Stimulated activated CD4-positive, alpha-beta T cell treated with anti-CD3 and anti-CD28 coated beads, Interleukin-4, amount 100 ng/mL, for 4 hours (primary cell): ENCODE data around the gene SPRY2.
"Not testable (repeated sequence)": the region's sequence is repeated elsewhere in the genome, so short reads cannot be mapped to it uniquely, and the experiment has no call there.

ENCODE experiments used
- DNase-seq, 2 experiments: peaks; one replicate each; pipeline ENCODE4 v3.0.0-alpha.2; 2020

The SPRY2 gene, protein sequence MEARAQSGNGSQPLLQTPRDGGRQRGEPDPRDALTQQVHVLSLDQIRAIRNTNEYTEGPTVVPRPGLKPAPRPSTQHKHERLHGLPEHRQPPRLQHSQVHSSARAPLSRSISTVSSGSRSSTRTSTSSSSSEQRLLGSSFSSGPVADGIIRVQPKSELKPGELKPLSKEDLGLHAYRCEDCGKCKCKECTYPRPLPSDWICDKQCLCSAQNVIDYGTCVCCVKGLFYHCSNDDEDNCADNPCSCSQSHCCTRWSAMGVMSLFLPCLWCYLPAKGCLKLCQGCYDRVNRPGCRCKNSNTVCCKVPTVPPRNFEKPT

DNA sequence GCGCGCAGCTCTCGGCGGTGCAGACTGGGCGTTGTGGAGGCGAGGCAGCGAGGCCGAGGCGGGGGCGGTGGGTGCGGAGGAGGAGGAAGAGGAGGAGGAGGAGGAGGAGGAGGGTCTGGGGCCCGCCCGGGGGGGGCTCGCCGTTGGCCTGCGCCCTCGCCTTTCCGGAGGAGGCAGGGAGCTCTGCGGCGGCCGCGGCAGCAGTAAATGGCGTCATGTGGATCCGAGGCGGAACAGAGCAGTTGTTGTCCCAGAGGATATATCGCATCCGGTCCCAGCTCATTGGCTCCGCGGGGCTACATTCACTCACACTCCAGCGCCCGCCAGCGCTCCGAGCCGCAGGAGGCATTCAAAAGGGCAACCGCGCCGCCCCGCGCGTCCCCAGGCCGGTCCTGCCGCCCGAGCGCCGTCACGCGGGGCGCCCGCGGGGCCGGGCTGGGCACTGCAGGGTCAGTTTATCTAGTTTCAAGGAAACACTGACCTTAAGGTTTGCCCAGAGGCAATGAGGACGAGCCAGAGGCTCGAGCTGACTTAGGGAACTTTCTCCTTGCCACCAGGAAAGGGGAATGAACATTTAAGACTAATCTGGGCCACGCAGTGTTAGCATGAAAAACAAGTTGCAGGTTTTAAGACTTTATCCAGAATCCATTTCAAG is at the start of gene SPRY2:
Gene SPRY2, minus strand, starts transcription at position 26 of the 655 bp plus-strand sequence. CDS start 3,421 bp downstream, outside the sequence.
- DNase-seq, result peak; percentile 16 to 25

DNA sequence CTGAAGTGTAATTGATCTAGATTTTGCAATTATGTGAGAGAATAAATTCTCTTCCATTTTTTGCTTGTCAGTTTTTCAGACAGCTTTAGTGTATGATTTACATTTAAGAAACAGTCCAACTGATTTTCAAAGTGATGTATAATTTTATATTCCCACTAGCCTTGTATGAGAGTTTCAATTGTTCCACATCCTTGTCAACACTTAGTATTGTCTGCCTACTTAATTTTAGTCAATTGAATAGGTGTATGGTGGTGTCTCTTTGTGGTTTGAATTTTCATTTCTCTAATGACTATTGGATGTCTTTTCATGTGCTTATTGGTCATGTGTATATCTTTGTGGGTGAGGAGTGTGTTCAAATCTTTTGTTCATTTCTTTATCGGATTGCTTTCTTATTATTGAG is 49.4 kb upstream of the SPRY2 start:
- DNase-seq, result no peak

DNA sequence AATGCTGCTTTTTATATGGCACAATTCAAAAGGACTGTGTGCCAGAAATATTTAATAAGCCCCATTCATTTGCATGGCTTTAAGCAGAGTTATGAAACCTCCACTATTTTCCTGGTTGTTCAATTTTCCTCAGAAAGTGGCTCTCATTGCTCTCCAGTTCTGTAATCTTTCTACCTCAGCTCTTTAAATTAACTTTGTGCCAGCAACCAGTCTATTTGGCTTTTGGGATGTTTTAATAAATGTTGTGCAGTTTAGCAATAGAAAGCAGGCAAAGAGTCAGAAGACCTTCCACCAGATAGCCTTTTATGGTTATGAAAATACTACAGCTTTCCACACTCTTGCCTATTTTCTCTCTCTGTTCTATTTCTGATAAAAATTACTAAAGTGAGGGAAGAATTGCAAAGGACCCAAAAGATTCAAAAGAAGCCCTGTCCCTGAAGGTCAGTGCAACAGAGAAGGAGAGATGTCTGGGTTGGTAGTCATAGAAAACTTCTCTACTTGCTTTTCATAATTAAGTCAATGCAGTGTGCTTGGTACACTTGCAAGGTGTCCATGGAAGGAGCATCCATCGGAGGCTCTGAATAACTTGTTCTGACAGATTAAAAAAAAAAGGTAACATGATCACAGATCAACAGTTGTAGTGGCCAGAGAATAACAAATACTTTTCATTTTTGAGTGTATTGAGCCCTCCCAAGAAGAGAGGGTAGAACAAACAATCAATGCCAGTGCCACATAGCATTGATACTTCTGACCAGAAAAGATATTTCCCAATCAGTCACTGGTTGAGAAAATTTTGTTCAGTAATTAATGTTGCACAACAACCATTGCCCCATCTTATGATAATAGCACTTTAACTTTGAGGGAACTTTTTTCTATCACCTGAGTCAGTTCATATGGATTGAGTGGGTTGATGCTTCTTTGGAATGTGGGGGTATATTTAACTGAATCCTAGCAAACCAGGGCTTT is 48.4 kb upstream of the SPRY2 start:
- no peak for DNase-seq

DNA sequence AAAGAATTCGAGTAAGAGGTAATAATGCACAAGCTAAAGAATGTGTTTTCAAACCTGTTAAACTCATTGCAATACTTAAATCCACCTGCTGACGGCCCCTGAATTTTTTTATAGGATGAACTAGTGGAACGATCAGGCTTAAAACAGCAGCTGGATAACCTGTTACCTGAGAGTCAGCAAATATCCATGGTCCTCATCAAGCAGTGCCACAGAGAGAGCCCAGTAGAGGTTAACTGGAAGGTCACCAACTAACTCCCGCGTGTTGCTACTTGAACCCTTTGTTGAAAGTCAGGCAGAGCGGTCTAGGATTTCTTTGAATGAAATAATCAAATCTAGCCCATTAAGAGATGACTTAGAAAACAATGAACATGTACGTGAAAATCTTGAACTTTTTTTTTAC is 47.6 kb upstream of the SPRY2 start:
- no peak for DNase-seq

DNA sequence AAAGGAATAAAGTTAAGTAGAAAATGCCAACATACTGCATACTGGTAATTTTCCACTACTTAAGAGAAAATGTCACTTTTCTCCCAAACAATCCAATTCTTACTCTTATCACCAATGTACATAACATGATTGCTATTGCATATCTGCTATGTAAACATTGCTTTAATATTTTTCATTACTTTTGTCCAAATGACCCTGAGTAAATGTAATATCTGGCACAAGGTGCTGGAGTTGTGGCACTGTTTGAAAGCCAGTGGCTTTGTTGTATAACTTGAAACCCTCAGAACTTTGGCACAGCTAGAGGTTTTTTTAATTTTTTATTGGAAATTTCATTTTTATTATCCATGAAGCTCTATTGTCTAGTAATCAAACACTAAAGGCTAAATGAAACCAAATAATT is 45.7 kb upstream of the SPRY2 start:
- no peak for DNase-seq

DNA sequence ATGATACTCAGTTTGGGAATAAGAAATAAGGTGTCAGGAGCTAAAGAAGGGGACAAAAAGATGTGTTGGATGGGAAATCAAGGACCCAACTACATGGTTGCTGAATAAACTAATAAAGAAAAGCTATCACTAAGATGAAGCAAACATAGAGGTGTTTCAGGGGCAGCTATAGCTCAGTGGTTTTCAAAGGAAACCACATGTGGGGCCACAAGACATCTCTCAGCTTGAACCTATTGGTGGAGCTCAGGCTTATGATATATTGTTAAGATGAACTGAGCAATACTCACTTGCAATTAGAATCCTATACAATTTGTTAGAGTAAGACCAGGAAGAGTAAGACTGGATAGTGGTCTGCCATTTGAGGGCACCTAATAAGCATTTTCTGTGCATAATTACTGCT is 45.1 kb upstream of the SPRY2 start:
- no peak for DNase-seq

DNA sequence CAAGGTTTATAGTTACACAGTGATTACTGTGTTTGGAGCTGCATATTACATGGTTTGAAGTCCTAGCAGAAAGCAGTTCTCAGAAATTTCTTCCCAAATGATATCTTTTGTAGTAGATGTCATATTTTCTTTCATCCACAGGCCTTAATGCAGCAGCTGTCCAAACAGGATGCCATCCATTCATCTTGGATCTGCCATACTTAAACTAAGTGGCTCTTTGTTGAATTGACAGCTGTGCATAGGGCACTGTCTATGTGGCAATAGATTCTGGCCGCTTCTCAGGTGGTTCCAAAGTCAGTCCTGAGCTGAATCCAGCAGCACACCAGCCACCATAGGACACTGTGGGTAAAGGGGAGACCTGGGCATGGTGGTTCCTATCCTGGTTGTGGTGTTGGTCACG is 41.6 kb upstream of the SPRY2 start:
- DNase-seq, result no peak

DNA sequence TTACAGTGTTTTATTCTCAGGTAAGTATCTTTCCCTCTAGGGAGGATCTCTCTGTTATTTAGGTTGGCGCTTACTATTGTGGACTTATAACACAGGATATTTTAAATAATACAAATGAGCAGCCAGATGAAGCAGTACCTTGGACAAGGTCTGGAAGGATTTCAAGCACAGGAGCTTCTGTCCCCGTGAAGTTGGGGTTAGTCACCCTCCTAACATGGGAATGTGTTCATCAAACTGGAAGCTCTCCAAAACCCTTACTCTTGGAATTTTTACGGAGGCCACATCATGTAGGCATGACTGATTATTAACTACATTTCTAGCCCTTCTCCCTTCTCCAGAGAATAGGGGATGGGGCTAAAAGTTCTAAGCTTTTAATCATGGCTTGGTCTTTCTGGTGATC is 38.3 kb upstream of the SPRY2 start:
- no peak for DNase-seq

DNA sequence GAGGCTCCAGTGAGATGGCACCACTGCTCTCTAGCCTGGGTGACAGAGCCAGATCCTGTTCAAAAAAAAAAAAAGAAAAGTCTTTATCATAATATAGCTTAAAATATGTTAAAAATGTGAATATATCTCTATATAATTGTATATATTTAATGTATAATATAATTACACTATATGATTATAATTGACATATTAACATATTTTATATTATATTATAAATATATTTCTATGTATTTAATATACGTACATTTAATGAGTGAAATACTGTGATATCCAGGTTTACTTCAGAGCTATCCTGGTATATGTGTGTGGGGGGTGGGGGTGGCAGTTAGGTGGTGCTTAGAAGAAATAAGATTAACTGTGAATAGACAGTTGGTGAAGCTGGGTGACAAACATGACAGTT is 35.6 kb upstream of the SPRY2 start:
- no peak for DNase-seq

DNA sequence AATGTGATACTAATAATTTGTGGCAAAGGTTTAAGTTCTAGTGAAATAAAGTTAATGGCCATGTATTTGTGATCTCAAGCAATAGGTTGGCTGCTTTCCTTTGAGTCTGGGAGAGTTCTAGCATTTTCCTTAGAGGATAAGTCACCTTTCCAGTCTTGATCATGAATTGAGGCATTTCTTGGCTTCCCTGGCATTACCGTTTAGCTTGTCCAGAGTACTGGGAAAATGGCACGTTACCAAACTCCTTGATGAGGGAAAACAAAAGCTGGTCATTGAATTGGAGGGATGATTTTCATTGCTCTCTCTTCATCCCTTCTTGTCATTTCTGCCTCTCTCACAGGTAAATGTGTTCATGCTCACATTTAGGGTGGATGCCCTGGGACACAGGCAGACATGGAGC is 34.0 kb upstream of the SPRY2 start:
- DNase-seq, result no peak

DNA sequence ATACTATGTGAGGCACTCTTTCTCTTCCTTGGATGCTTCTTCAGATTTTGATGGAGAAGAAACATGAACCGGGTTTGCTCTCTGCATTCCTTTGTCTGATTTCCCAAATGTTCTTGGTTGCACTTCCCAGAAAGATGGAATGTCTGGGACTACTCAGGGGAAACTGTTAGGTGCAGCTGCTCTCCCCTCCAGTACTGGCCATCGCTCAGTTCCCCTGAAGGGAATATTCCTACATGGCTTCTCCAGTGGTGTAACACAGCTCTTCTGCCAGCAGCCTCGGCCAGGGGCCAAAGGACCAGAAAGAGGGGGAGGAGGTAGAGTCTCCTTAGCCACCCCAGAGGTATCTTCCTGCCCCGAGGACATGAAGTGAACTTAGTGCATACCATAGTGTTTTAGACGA is 33.5 kb upstream of the SPRY2 start:
- no peak for DNase-seq

DNA sequence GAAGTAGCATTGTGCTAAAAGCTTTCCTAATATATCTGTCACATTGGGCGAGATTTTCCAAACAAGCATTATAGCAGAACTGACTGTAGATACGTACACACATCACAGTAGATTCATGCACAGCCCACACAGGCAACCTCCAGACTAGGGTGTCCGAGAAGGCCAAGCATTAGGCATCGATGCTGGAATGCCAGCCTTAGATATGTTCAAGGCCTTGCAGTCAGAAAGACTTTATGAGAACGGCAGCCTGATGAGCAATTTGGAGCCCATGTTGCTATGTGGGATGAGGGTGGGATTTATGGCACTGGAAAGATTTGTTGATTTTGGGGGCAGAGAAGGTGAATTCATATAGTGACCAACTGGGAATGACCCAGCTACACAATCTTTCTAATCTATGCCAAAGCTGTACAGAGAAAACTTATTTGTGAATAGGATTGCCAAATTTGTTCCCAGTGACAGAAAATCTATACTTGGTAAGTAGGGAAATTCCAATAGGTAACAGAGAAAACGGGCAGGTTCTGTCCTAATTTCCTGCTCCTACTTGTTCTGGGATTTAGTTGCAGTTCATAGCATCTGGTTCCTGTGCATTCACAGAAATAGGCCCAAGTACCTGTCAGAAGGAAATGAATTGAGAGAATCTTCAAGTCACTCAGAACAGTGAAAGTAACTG is 31.0 kb upstream of the SPRY2 start:
- no peak for DNase-seq

DNA sequence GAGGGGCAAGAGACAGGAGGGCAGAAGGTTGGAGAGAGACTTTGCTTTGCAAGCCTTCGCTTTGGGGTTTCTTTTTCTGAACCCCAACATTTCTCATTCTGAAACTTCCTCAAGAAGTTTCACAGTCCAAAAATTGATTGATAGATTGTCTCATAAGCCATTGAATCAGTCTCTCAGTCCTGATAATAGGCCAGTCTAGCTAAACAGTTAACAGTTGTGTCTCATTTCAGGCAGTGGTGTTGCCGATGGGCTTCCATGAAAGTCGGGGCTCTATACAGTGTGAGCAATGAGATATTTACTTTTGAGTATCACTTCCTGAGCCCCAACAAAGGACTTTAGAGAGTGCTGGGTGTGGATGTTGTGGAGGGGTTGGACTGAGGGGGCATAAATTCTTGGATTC is 26.5 kb upstream of the SPRY2 start:
- no peak for DNase-seq

DNA sequence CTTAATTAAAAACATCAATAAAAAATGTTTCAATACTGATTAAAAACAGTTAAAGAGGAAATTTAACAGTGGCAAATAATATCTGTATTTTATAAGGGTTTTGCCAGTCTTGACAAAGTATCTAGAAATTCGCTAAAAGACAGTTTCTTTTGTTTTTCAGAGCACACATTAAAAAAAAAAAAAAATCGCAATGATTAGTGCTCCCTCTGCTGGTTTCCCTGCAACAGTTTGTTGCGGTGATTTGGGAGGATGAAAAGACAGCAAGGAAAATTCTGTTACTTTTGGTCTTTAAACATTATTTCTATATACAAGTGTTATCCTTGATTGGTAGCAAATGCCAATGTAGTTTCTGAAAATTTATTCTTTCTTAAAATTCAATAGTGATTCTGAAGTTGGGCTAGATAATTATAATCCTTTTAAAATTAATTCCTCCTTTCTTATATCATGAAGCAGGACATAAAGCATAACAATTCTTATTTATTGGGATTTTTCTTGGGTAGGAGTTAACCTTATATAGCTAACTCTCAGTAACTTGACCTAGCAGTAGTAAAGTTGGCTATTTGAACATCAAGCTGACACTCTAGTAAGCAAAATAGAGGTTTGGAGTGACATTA is 23.1 kb upstream of the SPRY2 start:
- DNase-seq, result no peak

DNA sequence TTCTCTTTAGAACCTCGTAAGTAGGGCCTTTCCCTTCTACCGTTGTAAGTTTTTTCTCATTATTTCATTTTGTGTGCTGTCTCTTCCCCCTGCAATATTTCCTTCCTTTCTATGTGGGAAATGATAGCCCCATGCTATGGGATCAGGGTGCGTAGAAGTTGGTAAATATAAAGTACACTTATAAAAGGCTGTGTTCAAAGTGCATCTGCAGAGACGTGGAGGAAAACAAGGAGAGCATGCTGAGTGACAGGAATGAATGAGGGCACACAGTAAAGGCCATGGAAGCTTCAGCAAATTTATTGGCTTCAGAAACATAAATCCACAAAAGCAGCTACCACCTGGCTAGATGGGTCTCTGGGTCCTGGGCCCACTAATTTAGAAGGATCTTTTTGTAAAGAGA is 21.6 kb upstream of the SPRY2 start:
- DNase-seq, result no peak

DNA sequence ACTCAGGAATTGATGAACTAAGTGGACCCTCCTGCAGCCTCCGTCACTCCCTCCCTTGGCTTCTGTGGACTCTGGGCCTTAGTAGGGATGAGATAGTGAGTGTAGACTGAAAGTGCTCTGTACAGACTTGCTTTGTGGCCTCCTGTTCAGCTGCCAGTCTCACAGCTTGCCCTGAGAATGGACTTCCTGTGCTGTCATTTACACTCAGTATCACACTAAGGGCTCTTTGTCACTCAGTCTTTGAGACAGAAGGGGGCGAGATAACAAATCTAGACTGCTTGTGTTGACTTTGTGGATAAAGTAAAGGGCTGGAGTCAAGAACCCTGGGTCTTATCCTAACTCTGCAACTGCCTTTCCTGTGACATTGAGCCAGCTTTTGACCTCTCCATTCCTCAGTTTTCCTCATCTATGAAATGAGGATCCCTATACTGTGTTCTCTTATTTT is 21.0 kb upstream of the SPRY2 start:
- DNase-seq, result no peak

DNA sequence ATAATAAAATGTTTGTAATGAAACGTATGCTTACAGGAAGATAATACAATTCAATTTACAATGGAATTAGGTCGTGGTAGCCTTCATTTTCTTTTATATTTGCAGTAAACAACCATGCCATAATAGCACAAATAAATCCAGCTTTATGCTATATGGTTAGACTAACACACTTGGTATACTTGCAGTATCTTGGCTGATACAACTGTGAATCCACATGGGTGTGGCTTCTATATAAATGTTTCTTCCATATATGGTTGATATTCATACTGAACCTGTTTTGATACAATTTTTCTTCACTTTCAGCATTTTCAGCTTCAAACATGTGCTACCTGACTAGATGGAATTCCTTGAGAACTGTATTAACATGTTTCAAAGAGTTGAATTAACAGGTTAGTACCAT is 20.4 kb upstream of the SPRY2 start:
- DNase-seq, result no peak

DNA sequence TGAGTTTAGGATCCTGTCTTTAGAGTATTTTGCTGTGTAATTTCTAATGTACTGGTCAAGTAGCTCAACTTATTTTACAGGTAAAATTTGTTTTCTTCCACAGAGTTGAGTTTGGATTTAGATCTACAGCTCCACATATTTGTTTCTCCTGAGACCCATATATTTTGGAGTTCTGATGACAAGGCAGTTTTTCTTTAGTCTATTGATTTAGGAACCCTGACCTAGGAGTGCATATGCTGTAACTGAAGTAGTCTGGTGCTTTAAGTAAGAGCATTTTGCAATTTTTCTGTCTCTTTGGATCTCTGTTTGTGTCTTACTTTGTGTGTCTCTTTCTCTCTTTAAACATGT is 19.5 kb upstream of the SPRY2 start:
- no peak for DNase-seq

DNA sequence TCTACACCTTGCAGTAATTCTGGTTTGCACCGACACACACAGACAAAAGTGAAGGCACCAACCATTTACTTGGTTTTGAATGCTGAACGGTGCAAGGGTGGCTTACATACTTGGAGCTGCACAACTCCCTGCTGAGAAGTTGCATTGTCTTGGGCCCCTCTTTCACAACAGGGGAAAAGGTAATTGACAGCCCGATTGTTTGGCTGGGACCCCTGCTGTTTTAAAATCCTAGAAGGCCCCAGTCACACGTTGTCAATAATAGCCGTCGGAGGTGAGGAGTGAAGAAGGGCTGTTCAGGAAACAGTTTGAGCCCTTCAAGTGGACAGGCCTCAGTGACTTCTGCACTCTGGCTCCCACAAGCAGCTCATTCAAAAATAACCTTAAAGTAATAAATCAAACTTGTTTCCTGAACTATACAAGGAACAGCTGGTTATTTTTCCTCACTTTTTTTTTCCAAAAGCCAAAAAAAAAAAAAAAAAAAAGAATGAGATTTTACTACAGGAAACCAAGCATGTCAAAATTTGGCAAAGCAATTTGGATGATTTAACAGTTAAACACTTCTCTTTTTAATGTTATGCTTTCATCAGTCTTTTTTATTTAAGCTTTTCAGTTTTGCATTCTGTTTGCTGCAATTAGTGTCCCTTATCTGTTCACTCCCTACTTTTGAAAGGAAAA is 19.0 kb upstream of the SPRY2 start:
- DNase-seq, result no peak

DNA sequence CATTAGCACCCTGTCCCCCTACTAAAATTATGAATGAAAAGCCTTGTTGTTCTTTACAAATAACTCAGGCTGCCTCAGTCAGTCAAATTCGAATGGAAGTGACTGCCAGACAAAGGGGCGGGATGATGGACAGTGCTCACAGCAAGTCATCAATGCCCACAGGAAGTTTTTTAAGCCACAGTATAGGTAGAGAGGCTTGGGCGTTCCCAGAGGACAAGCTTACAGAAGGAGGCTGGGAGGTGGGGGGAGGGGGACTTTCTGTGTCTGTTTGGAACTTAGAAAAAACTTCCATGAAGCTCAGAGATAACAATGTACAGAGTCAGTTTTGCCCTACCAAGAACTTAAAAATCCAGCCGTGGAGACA is 18.5 kb upstream of the SPRY2 start:
- no peak for DNase-seq

DNA sequence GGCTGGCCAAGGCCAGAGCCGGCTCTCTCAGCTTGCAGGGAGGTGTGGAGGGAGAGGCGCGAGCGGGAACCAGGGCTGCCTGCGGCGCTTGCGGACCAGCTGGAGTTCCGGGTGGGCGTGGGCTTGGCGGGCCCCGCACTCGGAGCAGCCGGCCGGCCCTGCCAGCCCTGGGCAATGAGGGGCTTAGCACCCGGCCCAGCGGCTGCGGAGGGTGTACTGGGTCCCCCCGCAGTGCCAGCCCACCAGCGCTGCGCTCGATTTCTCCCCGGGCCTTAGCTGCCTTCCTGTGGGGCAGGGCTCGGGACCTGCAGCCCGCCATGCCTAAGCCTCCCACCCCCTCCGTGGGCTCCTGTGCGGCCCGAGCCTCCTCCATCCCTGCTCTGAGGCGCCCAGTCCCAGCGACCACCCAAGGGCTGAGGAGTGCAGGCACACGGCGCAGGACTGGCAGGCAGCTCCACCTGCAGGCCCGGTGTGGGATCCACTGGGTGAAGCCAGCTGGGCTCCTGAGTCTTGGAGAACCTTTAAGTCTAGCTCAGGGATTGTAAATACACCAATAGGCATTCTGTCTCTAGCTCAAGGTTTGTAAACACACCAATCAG is 14.7 kb upstream of the SPRY2 start:
- not testable (repeated sequence) for DNase-seq

DNA sequence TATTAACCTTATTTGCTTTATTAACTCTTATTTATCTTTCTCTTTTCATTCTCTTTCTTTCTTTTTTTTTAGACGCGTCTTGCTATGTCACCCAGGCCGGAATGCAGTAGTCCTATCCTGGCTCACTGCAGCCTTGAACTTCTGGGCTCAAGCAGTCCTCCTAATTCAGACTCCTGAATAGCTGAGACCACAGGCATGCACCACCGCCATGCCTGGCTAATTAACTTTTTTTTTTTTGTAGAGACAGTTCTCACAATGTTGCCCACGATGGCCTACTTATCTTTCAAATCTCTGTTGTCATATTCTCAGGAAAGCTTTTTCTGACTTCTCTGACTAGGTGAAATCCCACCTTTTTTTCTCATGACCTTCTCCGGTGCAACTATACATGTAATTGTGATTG is 7.8 kb upstream of the SPRY2 start:
- DNase-seq, result no peak
